DND-41 (cell line): Measurements from ENCODE around the gene TUBG1.

ENCODE experiments used
- EZH2 ChIP-seq: IDR thresholded peaks from 3 replicates; pipeline ENCODE4 v1.6.1; 2012; ENCODE audit warnings: borderline replicate concordance, low read depth, mild to moderate bottlenecking, moderate library complexity, low read length, inconsistent platforms; ENCODE audit not compliant: severe bottlenecking
- TF ChIP-seq, protein P1 (sequence below): IDR thresholded peaks from 2 replicates; pipeline ENCODE4 v1.5.1; 2012; ENCODE audit warnings: borderline replicate concordance, low read length, moderate library complexity, mild to moderate bottlenecking; ENCODE audit not compliant: poor library complexity, severe bottlenecking; ENCODE audit errors: extremely low read depth

GRCh38 chr17:42579794-42580551 is 29.5 kb upstream of the TUBG1 start:
- TF ChIP-seq, protein P1, sequence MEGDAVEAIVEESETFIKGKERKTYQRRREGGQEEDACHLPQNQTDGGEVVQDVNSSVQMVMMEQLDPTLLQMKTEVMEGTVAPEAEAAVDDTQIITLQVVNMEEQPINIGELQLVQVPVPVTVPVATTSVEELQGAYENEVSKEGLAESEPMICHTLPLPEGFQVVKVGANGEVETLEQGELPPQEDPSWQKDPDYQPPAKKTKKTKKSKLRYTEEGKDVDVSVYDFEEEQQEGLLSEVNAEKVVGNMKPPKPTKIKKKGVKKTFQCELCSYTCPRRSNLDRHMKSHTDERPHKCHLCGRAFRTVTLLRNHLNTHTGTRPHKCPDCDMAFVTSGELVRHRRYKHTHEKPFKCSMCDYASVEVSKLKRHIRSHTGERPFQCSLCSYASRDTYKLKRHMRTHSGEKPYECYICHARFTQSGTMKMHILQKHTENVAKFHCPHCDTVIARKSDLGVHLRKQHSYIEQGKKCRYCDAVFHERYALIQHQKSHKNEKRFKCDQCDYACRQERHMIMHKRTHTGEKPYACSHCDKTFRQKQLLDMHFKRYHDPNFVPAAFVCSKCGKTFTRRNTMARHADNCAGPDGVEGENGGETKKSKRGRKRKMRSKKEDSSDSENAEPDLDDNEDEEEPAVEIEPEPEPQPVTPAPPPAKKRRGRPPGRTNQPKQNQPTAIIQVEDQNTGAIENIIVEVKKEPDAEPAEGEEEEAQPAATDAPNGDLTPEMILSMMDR = no peak
- TF ChIP-seq EZH2 = no peak
